K562 (cell line): ENCODE measurements around the gene DCXR. TPM values are rescaled to one million over a fixed set of nuclear protein-coding genes. Genes with fewer than 3 reads are reported as not detected.

Experiments
- C11orf30 ChIP-seq: fragments of 450-650 bp; IDR thresholded peaks from 2 replicates; pipeline ENCODE4 v1.6.1; 2016; ENCODE audit warnings: low read depth, mild to moderate bottlenecking
- CREBBP ChIP-seq: IDR thresholded peaks from one replicate; pipeline ENCODE4 v1.6.1; 2012; ENCODE audit warnings: low read depth, mild to moderate bottlenecking, control low read depth, inconsistent platforms, low read length
- ELF4 ChIP-seq: fragments of 450-650 bp; formaldehyde crosslinking; IDR thresholded peaks from 2 replicates; pipeline ENCODE4 v1.4.0; 2022; ENCODE audit warnings: missing genetic modification characterization
- GTF2E2 ChIP-seq: fragments of 200-800 bp; sonication (Bioruptor generic); IDR thresholded peaks from 2 replicates; pipeline ENCODE4 v1.6.1; 2016; ENCODE audit warnings: missing genetic modification characterization, missing compliant biosample characterization
- MCM7 ChIP-seq, 2 experiments: fragments of 450-650 bp; IDR thresholded peaks; 2 replicates each; pipeline ENCODE4 v1.6.1; 2016 to 2018
- MEF2D ChIP-seq: conservative IDR thresholded peaks from 2 replicates; pipeline ENCODE4 v1.6.1; 2016; ENCODE audit warnings: low read depth, missing genetic modification characterization, missing compliant biosample characterization
- NFXL1 ChIP-seq: fragments of 450-650 bp; formaldehyde crosslinking; IDR thresholded peaks from 2 replicates; pipeline ENCODE4 v1.4.0; 2021; ENCODE audit warnings: mild to moderate bottlenecking
- PML ChIP-seq: IDR thresholded peaks from 2 replicates; pipeline ENCODE4 v1.6.1; 2012; ENCODE audit warnings: low read length, inconsistent platforms
- PYGO2 ChIP-seq: fragments of 450-650 bp; IDR thresholded peaks from 2 replicates; pipeline ENCODE4 v1.6.1; 2016; ENCODE audit warnings: mild to moderate bottlenecking, missing genetic modification characterization, moderate library complexity, missing compliant biosample characterization
- SMAD1 ChIP-seq: fragments of 150-350 bp; IDR thresholded peaks from 2 replicates; pipeline ENCODE4 v1.6.1; 2014; ENCODE audit warnings: low read length, low read depth; ENCODE audit not compliant: partially characterized antibody
- SNAPC5 ChIP-seq: fragments of 250-450 bp; sonication (Bioruptor Pico); IDR thresholded peaks from 2 replicates; pipeline ENCODE4 v1.8.0; 2021; ENCODE audit warnings: moderate library complexity, mild to moderate bottlenecking, inconsistent platforms
- ZBED1 ChIP-seq: IDR thresholded peaks from 2 replicates; pipeline ENCODE4 v1.6.1; 2014
- ZBTB1 ChIP-seq: sonication (generic); formaldehyde crosslinking; IDR thresholded peaks from 2 replicates; pipeline ENCODE4 v1.8.1; 2023; ENCODE audit warnings: missing genetic modification reagents, low read depth, mild to moderate bottlenecking, borderline replicate concordance
- ZBTB40 ChIP-seq, 2 experiments: fragments of 450-650 bp in 1 of 2; sonication (generic) in 1 of 2; formaldehyde crosslinking in 1 of 2; IDR thresholded peaks; 2 replicates each; pipeline versions ENCODE4 v1.7.1 to v1.9.0; 2016 to 2022; ENCODE audit warnings: inconsistent platforms in 1 of 2, mild to moderate bottlenecking in 1 of 2, missing genetic modification reagents in 1 of 2
- ZBTB8A ChIP-seq: fragments of 450-650 bp; IDR thresholded peaks from 2 replicates; pipeline ENCODE4 v1.6.1; 2018; ENCODE audit warnings: mild to moderate bottlenecking, moderate library complexity; ENCODE audit not compliant: partially characterized antibody
- ZEB2 ChIP-seq: fragments of 450-650 bp; IDR thresholded peaks from 2 replicates; pipeline ENCODE4 v1.6.1; 2016
- ZNF174 ChIP-seq: fragments of 250-450 bp; sonication (Bioruptor Pico); IDR thresholded peaks from 2 replicates; pipeline ENCODE4 v1.4.0; 2020; ENCODE audit warnings: mild to moderate bottlenecking
- ZNF445 ChIP-seq: fragments of 250-450 bp; sonication (Bioruptor Pico); IDR thresholded peaks from 2 replicates; pipeline ENCODE4 v1.4.0; 2020; ENCODE audit warnings: low read depth, mild to moderate bottlenecking, moderate library complexity
- ZNF740 ChIP-seq, 3 experiments: fragments of 200-800 bp in 1 of 3; sonication (Bioruptor generic) in 1 of 3; sonication (generic) in 1 of 3; formaldehyde crosslinking in 1 of 3; IDR thresholded peaks; 2 replicates each; pipeline versions ENCODE4 v1.6.1 to v1.8.0; 2016 to 2022; ENCODE audit warnings: mild to moderate bottlenecking in 2 of 3, missing compliant biosample characterization in 2 of 3, missing genetic modification characterization in 2 of 3, missing genetic modification reagents in 1 of 3
- polyA plus RNA-seq, 8 experiments: library from polyadenylated mRNA; depleted of rRNA in 4 of 8; stranded (reverse) in 5 of 8; unstranded in 3 of 8; fragments of >200 nt; fragmentation: Nextera tagmentation in 2 of 8; fragmentation: Illumina TruSeq in 1 of 8; extraction: Ambion mirVana in 2 of 8; extraction: Trizol in 1 of 8; gene quantifications; 2 replicates each; pipeline versions ENCODE4 v1.2.1 to v1.2.3, GENCODE V29; 2011 to 2014; ENCODE audit warnings: inconsistent platforms in 1 of 8, missing spikeins in 1 of 8
- total RNA-seq, 7 experiments: library from RNA; depleted of rRNA in 6 of 7; stranded (reverse); fragments of >200 nt in 6 of 7; fragmentation: Illumina TruSeq in 2 of 7; extraction: Trizol in 2 of 7; gene quantifications; 2 replicates each; pipeline versions ENCODE4 v1.2.1 to v1.2.3, GENCODE V29; 2011 to 2021; ENCODE audit warnings: low replicate concordance in 1 of 7

Gene DCXR
- total and polyA plus RNA-seq, 9 of the 15 experiments (the other 6 are each of a cell fraction or from before 2014, with no cell fraction given) = 21.3 to 274 (median 156) TPM

GRCh38 chr17:82051776-82052637, 14.5 kb upstream of the DCXR start, which contains the start of the genes GPS1 and RFNG (continued):
- no peak for TF ChIP-seq ZNF445
- no peak for TF ChIP-seq NFXL1 (CRISPR knock-in tag)
- no peak for TF ChIP-seq GTF2E2
- no peak for TF ChIP-seq MEF2D (tag)
- no peak for TF ChIP-seq ELF4 (CRISPR knock-in tag)
- no peak for TF ChIP-seq ZEB2
- no peak for TF ChIP-seq ZNF740 (CRISPR knock-in tag; IDR thresholded peaks at IDR 0.05)
- TF ChIP-seq ZNF740 (tag; IDR thresholded peaks at IDR 0.05) = no peak
- TF ChIP-seq SMAD1 = no peak
- TF ChIP-seq ZBTB1 (CRISPR knock-in tag) = no peak
- TF ChIP-seq CREBBP = no peak
- no peak for TF ChIP-seq ZBED1
- no peak for TF ChIP-seq ZNF174 (CRISPR knock-in tag)
- TF ChIP-seq PML = no peak
- TF ChIP-seq ZBTB40 (IDR thresholded peaks at IDR 0.05) = peak; percentile 94
- TF ChIP-seq ZBTB40 (CRISPR knock-in tag; IDR thresholded peaks at IDR 0.05) = no peak
- TF ChIP-seq C11orf30 = no peak; the same call in 1 of the 2 replicates
- TF ChIP-seq ZBTB8A = no peak
- TF ChIP-seq PYGO2 = no peak
- no peak for TF ChIP-seq SNAPC5 (CRISPR knock-in tag)
- TF ChIP-seq MCM7 (IDR thresholded peaks at IDR 0.05) = no peak
